Measurements from ENCODE around the gene COL23A1.

DNA sequence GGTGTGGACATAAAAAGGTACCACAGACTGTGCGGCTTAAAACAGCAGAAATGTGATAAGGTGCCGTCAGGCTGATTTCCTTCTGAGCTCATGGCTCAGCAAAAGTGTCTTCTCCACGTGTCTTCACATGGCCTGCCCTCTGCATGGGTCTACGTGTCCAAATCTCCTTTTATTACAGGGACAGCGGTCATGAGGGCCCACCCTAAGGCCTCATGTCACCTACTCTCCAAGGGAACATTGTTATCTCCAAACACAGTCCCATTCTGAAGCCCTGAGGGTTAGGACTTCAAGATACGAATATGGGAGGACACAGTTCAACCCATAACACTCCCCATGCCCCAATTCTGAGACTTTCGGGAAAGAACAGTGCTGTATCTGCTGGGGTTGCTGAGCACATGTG is 35.2 kb downstream of the COL23A1 start:
- TF ChIP-seq EP300 (IDR thresholded peaks at IDR 0.05) (no peak), POLR2A (IDR thresholded peaks at IDR 0.05) (no peak)
- TF ChIP-seq, protein P1, sequence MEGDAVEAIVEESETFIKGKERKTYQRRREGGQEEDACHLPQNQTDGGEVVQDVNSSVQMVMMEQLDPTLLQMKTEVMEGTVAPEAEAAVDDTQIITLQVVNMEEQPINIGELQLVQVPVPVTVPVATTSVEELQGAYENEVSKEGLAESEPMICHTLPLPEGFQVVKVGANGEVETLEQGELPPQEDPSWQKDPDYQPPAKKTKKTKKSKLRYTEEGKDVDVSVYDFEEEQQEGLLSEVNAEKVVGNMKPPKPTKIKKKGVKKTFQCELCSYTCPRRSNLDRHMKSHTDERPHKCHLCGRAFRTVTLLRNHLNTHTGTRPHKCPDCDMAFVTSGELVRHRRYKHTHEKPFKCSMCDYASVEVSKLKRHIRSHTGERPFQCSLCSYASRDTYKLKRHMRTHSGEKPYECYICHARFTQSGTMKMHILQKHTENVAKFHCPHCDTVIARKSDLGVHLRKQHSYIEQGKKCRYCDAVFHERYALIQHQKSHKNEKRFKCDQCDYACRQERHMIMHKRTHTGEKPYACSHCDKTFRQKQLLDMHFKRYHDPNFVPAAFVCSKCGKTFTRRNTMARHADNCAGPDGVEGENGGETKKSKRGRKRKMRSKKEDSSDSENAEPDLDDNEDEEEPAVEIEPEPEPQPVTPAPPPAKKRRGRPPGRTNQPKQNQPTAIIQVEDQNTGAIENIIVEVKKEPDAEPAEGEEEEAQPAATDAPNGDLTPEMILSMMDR (IDR thresholded peaks at IDR 0.05): no peak

All from gastroesophageal sphincter (tissue), 3 donors.